ENCODE results near the gene MRI1. TPM values are rescaled to one million over a fixed set of nuclear protein-coding genes. Genes with fewer than 3 reads are reported as not detected.
"Not testable (repeated sequence)": the region's sequence is repeated elsewhere in the genome, so short reads cannot be mapped to it uniquely, and the experiment has no call there.

MRI1 gene
- total and polyA plus RNA-seq, 2 experiments from 2014 or later, result 16.5 to 39.7 TPM

GRCh38 chr19:13748169-13748828 is 16.0 kb upstream of the MRI1 start:
- Histone ChIP-seq H3K27ac (peak overlapping the region; percentile 85), H3F3A (ENCODE audit: insufficient read depth) (peaks cover 5% of the 10 kb centered on the region; the same call in 1 of the 2 replicates), H3K27me3 (replicated peaks; ENCODE audit: insufficient read depth) (no peaks in the 10 kb centered on the region), H3K4me3 (peak overlapping the region; percentile 98), H3K9me3 (ENCODE audit: low read depth) (no peaks in the 10 kb centered on the region), H3K4me1 (ENCODE audit: insufficient read depth) (peaks cover 5% of the 10 kb centered on the region; the same call in 1 of the 2 replicates), H3K4me2 (ENCODE audit: unreplicated experiment) (peak overlapping the region; percentile 87), H3K9me2 (ENCODE audit: insufficient read depth) (no peaks in the 10 kb centered on the region), H2AFZ (peak overlapping the region; percentile 78), H3K36me3 (ENCODE audit: low read depth) (0 out of 2 replicates have a peak, but pooled peaks cover 6% of the 10 kb centered on the region), H3K79me2 (ENCODE audit: insufficient read depth) (peaks cover 43% of the 10 kb centered on the region), H4K20me1 (ENCODE audit: insufficient read depth) (no peaks in the 10 kb centered on the region), H3K9ac (peak overlapping the region; percentile 98)
- WGBS, 2 experiments (ENCODE audit: low coverage in 1 of 2, low lambda C conversion rate in 2 of 2, missing lambda C conversion rate in 2 of 2), result 1 to 2% methylated on average over 25 of the region's 25 CpGs
- DNase-seq, result peak; percentile 85
- no peak for TF ChIP-seq EZH2 (IDR thresholded peaks at IDR 0.05; ENCODE audit: insufficient read depth, poor library complexity, severe bottlenecking)
- no peak for TF ChIP-seq EZH2phosphoT487 (IDR thresholded peaks at IDR 0.05; ENCODE audit: insufficient read depth, low read depth)
- in situ Hi-C loops (cut with MboI), result no loop called here

GRCh38 chr19:13751436-13751835 is 12.9 kb upstream of the MRI1 start:
- peaks cover 5% of the 10 kb centered on the region; the same call in 1 of the 2 replicates for H3K4me1 ChIP-seq (ENCODE audit: insufficient read depth)
- H3K36me3 ChIP-seq (ENCODE audit: low read depth), result peaks cover 21% of the 10 kb centered on the region; the same call in 1 of the 2 replicates
- no peak overlapping the region for H3K4me3 ChIP-seq
- peaks cover 5% of the 10 kb centered on the region; the same call in 1 of the 2 replicates for H3F3A ChIP-seq (ENCODE audit: insufficient read depth)
- 89 to 91% methylated on average over 16 of the region's 16 CpGs for WGBS, 2 experiments (ENCODE audit: low coverage in 1 of 2, low lambda C conversion rate in 2 of 2, missing lambda C conversion rate in 2 of 2)
- H3K79me2 ChIP-seq (ENCODE audit: insufficient read depth), result peaks cover 48% of the 10 kb centered on the region
- H4K20me1 ChIP-seq (ENCODE audit: insufficient read depth), result no peaks in the 10 kb centered on the region
- no peak overlapping the region for H3K27ac ChIP-seq
- no peak for DNase-seq
- no peak overlapping the region for H3K9ac ChIP-seq
- TF ChIP-seq EZH2phosphoT487 (IDR thresholded peaks at IDR 0.05; ENCODE audit: insufficient read depth, low read depth) (no peak), EZH2 (IDR thresholded peaks at IDR 0.05; ENCODE audit: insufficient read depth, poor library complexity, severe bottlenecking) (no peak)
- no peak overlapping the region for H2AFZ ChIP-seq
- no peaks in the 10 kb centered on the region for H3K9me3 ChIP-seq (ENCODE audit: low read depth)
- H3K9me2 ChIP-seq (ENCODE audit: insufficient read depth), result no peaks in the 10 kb centered on the region
- H3K4me2 ChIP-seq (ENCODE audit: unreplicated experiment), result no peak overlapping the region
- no peaks in the 10 kb centered on the region for H3K27me3 ChIP-seq (replicated peaks; ENCODE audit: insufficient read depth)
- in situ Hi-C loops (cut with MboI), result no loop called here

- H3K4me3 ChIP-seq; H3K9me2 ChIP-seq (ENCODE audit: insufficient read depth); H4K20me1 ChIP-seq (ENCODE audit: insufficient read depth); H3F3A ChIP-seq (ENCODE audit: insufficient read depth); H3K9ac ChIP-seq; in situ Hi-C loops (cut with MboI); H3K4me2 ChIP-seq (ENCODE audit: unreplicated experiment); H3K27ac ChIP-seq; H3K4me1 ChIP-seq (ENCODE audit: insufficient read depth); H3K27me3 ChIP-seq (replicated peaks; ENCODE audit: insufficient read depth); H2AFZ ChIP-seq; H3K9me3 ChIP-seq (ENCODE audit: low read depth): not testable (repeated sequence)
- Histone ChIP-seq H3K79me2 (ENCODE audit: insufficient read depth) (peaks cover 39% of the 10 kb centered on the region), H3K36me3 (ENCODE audit: low read depth) (peaks cover 28% of the 10 kb centered on the region; the same call in 1 of the 2 replicates)
- WGBS, 2 experiments (ENCODE audit: low coverage in 1 of 2, low lambda C conversion rate in 2 of 2, missing lambda C conversion rate in 2 of 2), result 76 to 80% methylated on average over 7 of the region's 7 CpGs
- peak; percentile 37 for DNase-seq
Observed at GRCh38 chr19:13753622-13754021, 10.7 kb upstream of the MRI1 start.

GRCh38 chr19:13756210-13756609 is 8.1 kb upstream of the MRI1 start:
- 94 to 95% methylated on average over 9 of the region's 9 CpGs for WGBS, 2 experiments (ENCODE audit: low coverage in 1 of 2, low lambda C conversion rate in 2 of 2, missing lambda C conversion rate in 2 of 2)
- H2AFZ ChIP-seq, result no peak overlapping the region
- peaks cover 37% of the 10 kb centered on the region; the same call in 1 of the 2 replicates for H3K36me3 ChIP-seq (ENCODE audit: low read depth)
- TF ChIP-seq EZH2 (IDR thresholded peaks at IDR 0.05; ENCODE audit: insufficient read depth, poor library complexity, severe bottlenecking) (no peak), EZH2phosphoT487 (IDR thresholded peaks at IDR 0.05; ENCODE audit: insufficient read depth, low read depth) (no peak)
- DNase-seq, result no peak
- H3K79me2 ChIP-seq (ENCODE audit: insufficient read depth), result peaks cover 13% of the 10 kb centered on the region
- no peaks in the 10 kb centered on the region for H3K9me3 ChIP-seq (ENCODE audit: low read depth)
- no peak overlapping the region for H3K9ac ChIP-seq
- H3K9me2 ChIP-seq (ENCODE audit: insufficient read depth), result no peaks in the 10 kb centered on the region
- no peaks in the 10 kb centered on the region for H3K27me3 ChIP-seq (replicated peaks; ENCODE audit: insufficient read depth)
- H3K4me2 ChIP-seq (ENCODE audit: unreplicated experiment), result no peak overlapping the region
- H3K4me3 ChIP-seq, result no peak overlapping the region
- in situ Hi-C loops (cut with MboI), result no loop called here
- no peak overlapping the region for H3K27ac ChIP-seq
- H3F3A ChIP-seq (ENCODE audit: insufficient read depth), result no peaks in the 10 kb centered on the region
- H4K20me1 ChIP-seq (ENCODE audit: insufficient read depth), result no peaks in the 10 kb centered on the region
- no peaks in the 10 kb centered on the region for H3K4me1 ChIP-seq (ENCODE audit: insufficient read depth)

Measured in GM23248 (cell line).